H54 (cell line): ENCODE data around the gene TAGAP.

Experiments used
- DNase-seq: peaks from one replicate; pipeline ENCODE4 v3.0.0; 2011; ENCODE audit warnings: low spot score, mixed read lengths; ENCODE audit not compliant: insufficient read length
- FAIRE-seq: peaks from 3 replicates; lab custom pipeline; 2011; peaks lifted over from hg19 to GRCh38; lab: Jason Lieb, UNC
- POLR2A ChIP-seq: IDR thresholded peaks from 2 replicates; pipeline ENCODE4 v1.6.1; 2011; ENCODE audit warnings: low read depth, mild to moderate bottlenecking, low read length

TAGAP gene, protein sequence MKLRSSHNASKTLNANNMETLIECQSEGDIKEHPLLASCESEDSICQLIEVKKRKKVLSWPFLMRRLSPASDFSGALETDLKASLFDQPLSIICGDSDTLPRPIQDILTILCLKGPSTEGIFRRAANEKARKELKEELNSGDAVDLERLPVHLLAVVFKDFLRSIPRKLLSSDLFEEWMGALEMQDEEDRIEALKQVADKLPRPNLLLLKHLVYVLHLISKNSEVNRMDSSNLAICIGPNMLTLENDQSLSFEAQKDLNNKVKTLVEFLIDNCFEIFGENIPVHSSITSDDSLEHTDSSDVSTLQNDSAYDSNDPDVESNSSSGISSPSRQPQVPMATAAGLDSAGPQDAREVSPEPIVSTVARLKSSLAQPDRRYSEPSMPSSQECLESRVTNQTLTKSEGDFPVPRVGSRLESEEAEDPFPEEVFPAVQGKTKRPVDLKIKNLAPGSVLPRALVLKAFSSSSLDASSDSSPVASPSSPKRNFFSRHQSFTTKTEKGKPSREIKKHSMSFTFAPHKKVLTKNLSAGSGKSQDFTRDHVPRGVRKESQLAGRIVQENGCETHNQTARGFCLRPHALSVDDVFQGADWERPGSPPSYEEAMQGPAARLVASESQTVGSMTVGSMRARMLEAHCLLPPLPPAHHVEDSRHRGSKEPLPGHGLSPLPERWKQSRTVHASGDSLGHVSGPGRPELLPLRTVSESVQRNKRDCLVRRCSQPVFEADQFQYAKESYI

DNA sequence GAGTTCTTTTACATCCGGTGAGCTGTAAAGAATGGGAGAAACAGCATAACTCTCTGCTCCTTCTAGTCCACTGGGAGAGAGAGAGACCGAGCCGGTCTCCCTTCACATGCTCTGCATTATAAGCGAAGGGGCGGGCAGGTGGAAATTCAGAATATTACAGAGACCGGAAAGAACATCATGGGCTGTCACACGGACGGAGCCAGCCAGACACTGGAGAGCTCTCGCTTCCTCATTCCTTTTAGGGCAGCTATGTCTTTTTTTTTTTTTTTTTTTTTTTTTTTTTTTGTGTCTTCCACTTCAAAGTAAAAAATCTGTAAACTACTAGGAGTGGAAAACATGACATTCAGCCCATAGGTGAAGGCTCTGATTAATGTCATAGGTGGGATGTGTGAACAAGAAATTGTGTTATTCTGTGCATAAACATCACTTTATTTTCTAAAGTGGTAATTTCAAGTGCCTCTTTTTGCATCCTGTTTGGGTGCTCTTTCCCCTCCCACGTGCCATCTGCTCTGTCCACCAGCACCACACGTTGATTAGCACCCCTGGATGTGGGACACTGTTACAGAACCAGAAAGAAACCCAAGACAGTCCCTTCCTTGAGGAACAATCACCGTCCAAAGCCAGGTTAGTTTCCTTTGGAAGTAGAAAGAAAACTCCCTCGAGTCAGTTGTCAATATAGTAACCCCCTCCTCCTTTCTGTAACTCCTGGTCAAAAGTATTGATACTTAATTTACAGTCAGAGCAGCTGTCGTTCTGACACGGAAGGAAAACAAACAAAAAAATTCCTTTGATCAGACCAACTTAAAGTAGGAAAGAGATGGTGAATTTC is at the start of gene TAGAP:
Gene TAGAP (minus strand): TSS at position 93 of the 829 bp plus-strand sequence. CDS start 845 bp downstream, outside the sequence.
- DNase-seq (no peak), FAIRE-seq (no peak)
- no peak for TF ChIP-seq POLR2A

DNA sequence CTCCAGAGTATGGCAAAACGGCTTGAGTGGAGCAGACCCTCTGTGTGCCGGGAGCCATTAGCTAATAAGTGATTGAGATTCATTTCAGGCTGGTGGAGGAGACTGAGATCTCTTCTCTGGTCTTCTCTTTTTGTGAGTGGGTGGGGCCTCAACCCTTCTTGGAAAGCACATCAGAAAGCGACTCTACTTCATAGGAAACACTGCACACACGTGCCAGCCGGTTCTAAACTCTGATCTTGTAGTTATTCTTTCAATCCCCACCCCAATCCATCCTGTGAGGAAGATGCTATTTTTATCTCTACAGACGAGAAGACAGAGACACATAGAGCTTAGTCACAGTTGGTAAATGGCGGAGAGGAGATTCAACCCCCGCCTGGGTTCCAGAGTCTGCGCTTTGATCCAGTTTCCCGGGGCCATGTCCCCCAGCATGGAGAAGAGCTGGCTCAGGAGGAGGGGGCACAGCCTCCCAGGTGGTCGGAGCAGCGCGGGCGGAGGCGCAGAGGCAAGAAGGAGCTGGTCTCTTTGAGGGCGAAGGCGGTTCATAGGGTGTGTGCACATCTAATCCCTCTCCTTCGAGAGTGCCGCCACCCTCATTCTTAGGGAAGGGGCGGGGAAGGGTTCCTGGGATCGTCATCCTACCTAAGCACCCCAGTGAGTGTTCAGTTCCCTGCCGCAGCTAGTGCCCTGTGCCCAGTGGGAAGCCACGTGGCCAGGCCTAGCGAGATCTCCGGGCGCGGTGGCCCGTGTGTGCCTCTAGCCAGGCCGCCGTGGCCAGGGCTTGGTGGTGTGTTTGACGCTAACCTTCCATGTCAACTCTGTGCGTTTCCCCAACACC is 49.0 kb upstream of the TAGAP start:
- TF ChIP-seq POLR2A: no peak
- FAIRE-seq: no peak
- no peak for DNase-seq

DNA sequence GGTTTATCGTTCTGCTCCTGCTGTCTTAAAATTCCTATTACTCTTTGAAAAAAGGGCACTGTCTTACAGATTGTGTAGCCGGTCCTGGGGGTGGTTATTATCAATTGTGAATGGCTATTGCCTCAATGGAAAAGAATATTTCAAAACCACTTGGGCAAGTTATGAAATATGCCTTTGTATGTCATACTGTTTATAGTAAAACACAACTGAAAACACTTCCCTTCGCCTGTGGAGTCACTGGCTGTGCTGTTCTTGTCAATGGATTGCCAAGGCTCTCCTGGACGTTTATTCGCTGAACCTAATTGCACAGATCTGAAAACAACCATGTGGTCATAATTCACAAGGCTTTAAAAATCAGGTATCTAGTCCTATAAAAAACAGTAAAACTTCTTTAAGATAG is 47.8 kb upstream of the TAGAP start:
- no peak for TF ChIP-seq POLR2A
- DNase-seq (no peak), FAIRE-seq (no peak)

DNA sequence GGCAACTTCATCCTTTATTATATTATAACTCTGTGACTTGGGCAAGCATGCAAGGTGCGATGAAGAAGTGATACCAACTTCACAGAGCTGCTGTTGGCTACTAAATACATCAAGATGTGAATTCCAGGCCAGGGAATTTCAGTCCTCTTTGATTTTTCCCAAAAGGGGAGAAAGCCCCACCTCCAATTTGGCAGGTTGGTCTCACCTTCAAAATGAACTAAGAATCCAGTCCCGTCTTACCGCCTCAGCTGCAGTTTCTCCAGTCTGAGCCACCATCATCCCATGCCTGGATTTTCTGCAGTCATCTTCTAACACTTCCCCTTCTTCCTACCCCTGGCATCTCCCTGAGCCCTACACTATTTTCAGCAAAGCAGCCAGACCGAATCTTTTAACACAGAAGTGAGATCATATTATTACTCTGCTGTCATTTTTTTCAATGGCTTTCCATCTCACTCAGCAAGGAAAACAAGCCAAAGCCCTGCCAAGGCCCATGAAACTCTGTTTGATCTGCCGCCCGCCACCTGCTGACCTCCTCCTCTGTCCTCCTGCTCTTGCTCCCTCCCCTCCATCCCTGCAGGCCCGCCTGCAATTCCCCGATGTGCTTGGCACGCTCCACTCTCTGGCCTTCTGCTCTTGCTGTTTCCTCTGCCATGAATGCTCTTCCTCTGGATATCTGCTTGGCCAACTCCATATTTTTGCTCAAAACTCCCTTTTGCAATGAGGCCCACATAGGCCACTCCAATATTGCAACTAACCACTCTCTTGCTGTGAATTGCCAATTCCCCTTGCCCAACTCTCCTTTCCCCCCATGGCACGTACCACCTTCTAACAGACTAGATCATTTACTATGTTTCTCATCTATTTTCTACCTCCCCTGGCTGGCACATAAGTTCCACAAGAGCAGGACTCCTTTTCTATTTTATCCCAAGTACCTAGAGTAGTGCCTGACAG is 46.0 kb upstream of the TAGAP start:
- no peak for FAIRE-seq
- TF ChIP-seq POLR2A: no peak
- no peak for DNase-seq

DNA sequence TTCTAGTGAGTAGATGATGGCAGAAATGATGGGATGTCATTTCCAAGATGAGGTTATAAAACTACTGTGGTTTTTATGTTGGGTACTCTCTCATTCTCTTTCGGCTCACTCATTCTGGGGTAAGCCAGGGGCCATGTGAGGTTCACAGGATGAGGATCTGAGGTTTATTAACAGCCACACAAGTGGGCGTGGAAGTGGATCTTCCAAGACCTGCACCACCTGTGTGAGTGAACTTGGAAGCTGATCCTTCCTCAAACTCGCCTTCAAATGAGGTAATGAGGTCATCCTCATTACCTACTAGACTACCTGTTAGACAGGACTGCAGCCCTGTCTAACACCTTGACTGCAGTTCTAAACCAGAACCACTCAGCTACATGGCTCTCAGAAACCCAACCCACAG is 45.1 kb upstream of the TAGAP start:
- no peak for TF ChIP-seq POLR2A
- FAIRE-seq (no peak), DNase-seq (no peak)

DNA sequence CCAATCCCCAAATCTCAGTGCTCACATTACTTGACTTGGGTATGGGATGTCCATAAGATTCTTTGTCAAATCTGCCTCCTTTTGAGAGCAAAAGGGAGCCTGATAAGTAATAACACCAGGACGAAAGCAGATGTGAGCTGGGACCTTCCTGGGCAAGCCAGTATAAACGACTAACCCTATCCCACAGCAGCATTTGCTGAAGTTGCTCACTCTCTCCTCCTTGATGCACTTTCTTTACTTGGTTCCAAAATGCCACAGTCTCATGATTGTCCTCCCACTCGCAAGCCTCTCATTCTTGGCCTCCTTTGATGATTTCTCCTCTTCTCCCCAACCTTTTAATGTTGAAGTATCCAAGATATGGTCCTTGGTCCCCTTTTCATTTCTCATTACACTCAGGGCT is 44.7 kb upstream of the TAGAP start:
- no peak for TF ChIP-seq POLR2A
- no peak for FAIRE-seq
- DNase-seq: no peak

DNA sequence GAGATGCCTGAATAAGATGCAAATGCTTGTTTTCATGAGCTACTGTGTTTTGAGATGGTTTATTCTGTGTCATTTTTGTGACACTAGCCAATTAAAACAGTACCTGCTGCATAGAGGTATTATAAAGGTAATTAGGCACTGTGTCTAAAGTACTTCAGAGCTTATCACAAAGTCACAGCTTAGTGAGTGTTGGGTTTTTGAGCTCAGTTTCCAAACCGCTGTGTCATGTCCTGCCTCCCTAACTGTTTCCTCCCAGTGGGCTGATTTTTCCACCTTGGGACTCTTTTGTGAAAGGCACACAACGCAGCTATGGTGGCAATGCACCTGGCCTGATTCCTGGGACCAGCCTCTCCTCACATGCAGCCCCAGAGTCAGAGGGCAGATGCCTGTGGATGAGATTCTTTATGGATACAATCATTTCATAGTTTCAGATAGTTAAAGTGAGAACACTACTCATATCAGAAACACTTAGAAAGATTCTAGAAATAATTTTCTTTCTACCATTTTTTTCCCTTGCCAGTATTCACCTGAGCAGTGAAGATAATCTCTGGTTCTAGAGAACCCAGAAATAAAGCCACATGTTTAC is 41.3 kb upstream of the TAGAP start:
- FAIRE-seq (no peak), DNase-seq (no peak)
- no peak for TF ChIP-seq POLR2A

DNA sequence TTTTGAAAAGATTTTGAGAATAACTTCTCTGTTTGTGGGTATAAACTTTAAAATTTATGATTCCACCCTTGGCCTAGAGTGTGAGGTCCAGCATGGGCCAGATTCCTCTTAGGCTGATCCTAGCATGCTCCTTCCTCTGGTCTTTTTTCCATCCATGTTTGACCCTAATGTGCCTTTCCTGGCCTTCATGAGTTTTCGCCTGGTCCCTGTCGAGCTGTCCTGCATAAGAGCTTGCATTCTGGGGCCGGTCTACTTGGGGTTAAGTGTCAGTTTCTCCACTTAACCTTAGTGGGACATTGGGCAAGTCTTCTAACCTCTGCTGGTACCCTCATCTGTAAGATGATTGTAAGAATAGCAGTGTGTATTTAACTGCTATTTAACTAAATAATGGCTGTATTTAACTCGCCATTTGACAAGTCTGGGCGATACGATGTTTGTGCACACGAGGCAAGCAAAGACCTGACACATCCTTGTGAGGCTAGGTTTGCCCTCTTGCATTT is 40.7 kb upstream of the TAGAP start:
- DNase-seq (no peak), FAIRE-seq (no peak)
- no peak for TF ChIP-seq POLR2A

DNA sequence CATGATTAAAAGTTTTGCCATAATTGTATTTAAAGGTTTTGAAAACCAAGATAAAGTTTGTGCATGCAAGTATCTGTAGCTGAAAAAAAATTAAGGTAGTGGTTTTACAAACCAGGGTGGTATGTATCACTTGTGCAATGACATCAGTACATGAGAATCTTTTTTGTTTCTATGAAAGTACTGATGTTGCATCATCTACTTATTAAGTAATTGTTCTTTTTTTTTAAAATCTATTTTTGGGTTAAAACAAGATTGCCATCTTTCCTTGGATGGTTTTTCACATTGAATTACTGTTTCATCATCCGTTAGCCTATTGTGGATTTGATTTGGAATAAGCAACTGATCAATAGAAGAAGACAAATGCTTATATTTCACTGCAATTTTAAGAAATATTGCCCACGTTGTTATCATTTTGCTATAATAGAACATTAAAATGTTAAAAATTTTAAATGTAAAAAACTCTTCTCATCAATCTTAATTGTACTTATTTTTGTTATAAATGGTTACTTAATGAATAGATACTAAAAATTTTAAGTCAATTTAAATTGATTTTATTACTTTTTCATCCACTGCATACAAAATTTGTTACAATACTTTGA is 39.8 kb upstream of the TAGAP start:
- DNase-seq: no peak
- no peak for TF ChIP-seq POLR2A
- FAIRE-seq: no peak

DNA sequence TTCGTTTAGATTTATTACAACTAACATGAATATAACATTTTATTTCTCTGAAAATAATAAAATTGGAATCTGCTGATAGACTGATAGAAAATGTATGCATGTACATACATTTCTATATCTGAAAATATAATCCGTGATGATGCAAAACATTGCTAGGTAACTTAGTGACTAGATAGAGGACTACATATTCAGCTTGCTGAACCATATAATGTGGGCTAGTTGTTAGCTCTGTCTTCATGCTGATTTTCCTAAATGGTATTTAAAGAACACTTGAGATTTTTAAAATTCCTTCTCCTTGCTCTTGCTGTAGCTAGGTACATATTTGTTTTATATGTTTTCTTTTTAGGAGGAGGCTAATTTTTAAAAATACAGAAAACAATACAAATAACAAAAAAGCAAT is 38.4 kb upstream of the TAGAP start:
- DNase-seq (no peak), FAIRE-seq (no peak)
- TF ChIP-seq POLR2A: no peak
